HFFc6 (cell line): ENCODE results near the gene GPD1. TPM values are rescaled to one million over a fixed set of nuclear protein-coding genes. Genes with fewer than 3 reads are reported as not detected.

Source experiments
- DNase-seq: peaks from one replicate; pipeline ENCODE4 v3.0.0-alpha.2; 2018
- H3K27ac Mint-ChIP-seq: 2 replicates; pipeline ENCODE4 v1.8.0; 2020; ENCODE audit warnings: mild to moderate bottlenecking, mixed read lengths
- H3K27me3 Mint-ChIP-seq: 2 replicates; pipeline ENCODE4 v1.8.0; 2021; ENCODE audit warnings: mild to moderate bottlenecking, moderate library complexity, mixed read lengths; ENCODE audit not compliant: insufficient read depth
- H3K36me3 Mint-ChIP-seq: 2 replicates; pipeline ENCODE4 v1.8.0; 2021; ENCODE audit warnings: low read depth, mixed read lengths
- H3K4me1 Mint-ChIP-seq: 2 replicates; pipeline ENCODE4 v1.8.0; 2020; ENCODE audit warnings: low read depth, mixed read lengths
- H3K4me3 Mint-ChIP-seq: 2 replicates; pipeline ENCODE4 v1.8.0; 2020; ENCODE audit warnings: mild to moderate bottlenecking, moderate library complexity, mixed read lengths
- H3K9me3 Mint-ChIP-seq: 2 replicates; pipeline ENCODE4 v1.8.0; 2020; ENCODE audit warnings: mild to moderate bottlenecking, mixed read lengths
- CTCF ChIP-seq: fragments of 200-600 bp; sonication (generic); IDR thresholded peaks from 2 replicates; pipeline ENCODE4 v1.5.0; 2021; ENCODE audit warnings: antibody characterized with exemption, mild to moderate bottlenecking
- total RNA-seq, 6 experiments: library from RNA; stranded (reverse); fragmentation: NEBNext Ultra II Directional; extraction: Animal tissue kit (Norgen Biotek cat#: 25700); gene quantifications; 2 replicates in 1 of 6; 3 replicates in 5 of 6; pipeline ENCODE4 v1.2.3, GENCODE V29; 2021

The GPD1 gene
- total RNA-seq, 6 experiments from 2014 or later, result 0.20 TPM; not detected in 5

- Mint-ChIP-seq H3K27ac (peak overlapping the region; percentile 66), H3K27me3 (peaks cover 2% of the 10 kb centered on the region; the same call in 1 of the 2 replicates), H3K4me1 (peaks cover 21% of the 10 kb centered on the region), H3K36me3 (no peaks in the 10 kb centered on the region), H3K9me3 (no peaks in the 10 kb centered on the region), H3K4me3 (peak overlapping the region; percentile 8; the same call in 1 of the 2 replicates)
- TF ChIP-seq CTCF, result peak; percentile 94
- peak; percentile 76 for DNase-seq
These were observed 33.3 kb upstream of the GPD1 start for GRCh38 chr12:50070314-50071060.

DNA sequence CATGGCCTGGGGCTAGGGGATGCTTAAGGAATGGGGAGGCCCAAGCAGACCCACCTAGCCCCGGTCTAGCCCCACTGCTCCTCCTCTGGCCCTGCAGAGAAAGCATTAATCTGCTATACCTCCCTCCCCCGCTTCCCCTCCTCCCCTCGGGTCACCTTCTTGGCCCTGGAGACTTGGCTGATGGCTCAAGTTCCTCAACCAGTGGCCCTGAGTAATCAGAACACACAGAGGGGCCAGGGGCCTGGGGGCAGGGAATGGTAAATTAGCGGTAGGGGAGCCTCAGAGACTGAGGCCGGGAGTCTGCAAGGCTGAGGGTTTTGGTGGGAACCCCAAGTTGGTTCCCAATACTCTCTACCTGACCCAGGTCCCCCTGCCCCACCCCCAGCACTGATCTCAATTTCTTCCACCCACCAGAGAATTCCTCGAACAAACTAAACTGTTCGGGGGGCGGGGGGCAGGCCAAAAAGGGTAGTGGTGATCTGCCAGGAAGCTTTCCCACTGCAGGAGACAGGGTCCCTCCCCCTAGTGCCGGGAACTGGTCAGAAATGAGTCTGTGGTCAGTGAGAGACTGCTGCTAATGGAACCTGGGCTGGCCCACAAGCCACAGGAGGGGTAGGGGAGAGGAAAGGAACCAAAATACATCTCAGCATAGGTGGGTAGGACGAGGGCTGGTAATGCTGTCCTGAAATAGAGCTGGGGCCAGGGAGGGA, 31.5 kb upstream of the GPD1 start:
- no peak overlapping the region for H3K4me3 Mint-ChIP-seq
- no peaks in the 10 kb centered on the region for H3K9me3 Mint-ChIP-seq
- no peak for DNase-seq
- no peak for TF ChIP-seq CTCF
- H3K27ac Mint-ChIP-seq, result no peak overlapping the region
- H3K4me1 Mint-ChIP-seq, result peaks cover 23% of the 10 kb centered on the region
- H3K27me3 Mint-ChIP-seq, result peaks cover 5% of the 10 kb centered on the region
- H3K36me3 Mint-ChIP-seq, result no peaks in the 10 kb centered on the region

GRCh38 chr12:50073206-50073605, 30.6 kb upstream of the GPD1 start:
- Mint-ChIP-seq H3K4me1 (peaks cover 23% of the 10 kb centered on the region), H3K36me3 (no peaks in the 10 kb centered on the region), H3K27ac (no peak overlapping the region), H3K27me3 (peaks cover 5% of the 10 kb centered on the region), H3K9me3 (no peaks in the 10 kb centered on the region), H3K4me3 (no peak overlapping the region)
- no peak for TF ChIP-seq CTCF
- no peak for DNase-seq

DNA sequence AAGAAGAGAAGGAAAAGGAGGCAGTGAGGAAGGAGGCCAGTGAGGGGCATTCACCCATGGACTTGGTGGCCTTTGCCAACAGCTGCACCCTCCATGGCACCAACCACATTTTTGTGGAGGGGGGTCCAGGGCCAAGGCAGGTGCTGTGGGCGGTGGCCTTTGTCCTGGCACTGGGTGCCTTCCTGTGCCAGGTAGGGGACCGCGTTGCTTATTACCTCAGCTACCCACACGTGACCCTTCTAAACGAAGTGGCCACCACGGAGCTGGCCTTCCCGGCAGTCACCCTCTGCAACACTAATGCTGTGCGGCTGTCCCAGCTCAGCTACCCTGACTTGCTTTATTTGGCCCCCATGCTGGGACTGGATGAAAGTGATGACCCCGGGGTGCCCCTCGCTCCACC, 30.1 kb upstream of the GPD1 start:
- Mint-ChIP-seq H3K27me3 (peaks cover 6% of the 10 kb centered on the region), H3K4me1 (peaks cover 23% of the 10 kb centered on the region), H3K4me3 (no peak overlapping the region), H3K36me3 (no peaks in the 10 kb centered on the region), H3K9me3 (no peaks in the 10 kb centered on the region), H3K27ac (no peak overlapping the region)
- DNase-seq, result no peak
- TF ChIP-seq CTCF, result no peak

- peak; percentile 81 for DNase-seq
- Mint-ChIP-seq H3K4me3 (no peak overlapping the region), H3K9me3 (no peaks in the 10 kb centered on the region), H3K36me3 (no peaks in the 10 kb centered on the region), H3K4me1 (peaks cover 19% of the 10 kb centered on the region), H3K27me3 (peaks cover 14% of the 10 kb centered on the region), H3K27ac (no peak overlapping the region)
- TF ChIP-seq CTCF, result peak; percentile 97
These were observed 28.6 kb upstream of the GPD1 start for GRCh38 chr12:50074936-50075807.
